Inferior parietal cortex (tissue), 1 donor: ENCODE measurements around the gene FAM241B.

Experiments used
- DNase-seq: peaks from one replicate; pipeline ENCODE4 v3.0.0-alpha.2; 2016; ENCODE audit errors: extremely low spot score

FAM241B gene

DNA sequence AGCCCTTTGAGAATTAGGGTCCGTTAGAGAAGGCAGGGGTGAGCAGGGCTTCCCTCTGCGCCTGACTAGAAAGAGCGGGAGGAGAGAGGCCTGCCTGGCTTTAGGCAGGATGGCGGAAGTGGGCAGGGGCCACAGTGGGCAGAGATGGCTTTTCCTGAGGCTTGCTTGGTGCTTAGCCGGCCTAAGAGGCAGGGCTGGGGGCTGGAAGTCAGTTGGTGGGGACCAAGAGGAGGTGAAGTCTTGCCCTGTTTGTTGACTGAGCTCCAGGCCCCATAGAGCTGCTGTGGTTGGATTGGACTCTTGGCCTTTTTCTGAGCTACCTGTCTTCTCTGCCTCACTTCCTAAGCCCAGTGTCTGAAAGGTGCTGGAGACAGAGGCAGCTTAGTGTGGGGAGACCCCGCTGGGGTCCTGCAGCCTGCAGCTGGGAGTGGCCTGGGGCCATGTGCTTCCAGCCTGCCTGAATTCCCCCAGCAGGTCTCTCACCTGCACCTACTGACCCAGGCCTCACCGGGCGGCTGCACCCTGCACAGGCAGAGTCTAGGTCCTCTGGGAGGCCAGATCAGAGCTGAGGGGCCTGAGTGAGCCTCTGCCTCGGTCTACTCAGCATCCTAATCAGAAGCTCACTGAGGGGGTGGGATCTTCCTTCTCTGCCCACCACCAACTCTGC, 4.8 kb downstream of the FAM241B start:
- DNase-seq: no peak

- DNase-seq: no peak
Observed at GRCh38 chr10:69635428-69636272, 5.6 kb downstream of the FAM241B start.

DNA sequence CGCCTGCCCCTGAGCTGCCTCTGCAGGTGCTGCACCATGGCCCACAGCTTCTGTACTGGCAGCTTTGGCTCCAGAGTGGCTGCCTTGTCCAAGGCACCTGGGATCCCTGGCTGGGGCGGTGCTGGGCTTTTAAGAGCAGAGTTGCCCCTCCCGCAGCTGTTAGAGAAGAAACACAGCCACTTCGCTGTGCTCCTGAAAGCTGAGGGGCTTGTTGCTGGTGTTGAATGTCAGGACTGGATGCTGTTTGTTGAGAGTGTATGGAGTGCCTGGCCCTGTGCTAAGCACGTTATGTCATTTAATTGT, 6.2 kb downstream of the FAM241B start:
- DNase-seq: no peak

DNA sequence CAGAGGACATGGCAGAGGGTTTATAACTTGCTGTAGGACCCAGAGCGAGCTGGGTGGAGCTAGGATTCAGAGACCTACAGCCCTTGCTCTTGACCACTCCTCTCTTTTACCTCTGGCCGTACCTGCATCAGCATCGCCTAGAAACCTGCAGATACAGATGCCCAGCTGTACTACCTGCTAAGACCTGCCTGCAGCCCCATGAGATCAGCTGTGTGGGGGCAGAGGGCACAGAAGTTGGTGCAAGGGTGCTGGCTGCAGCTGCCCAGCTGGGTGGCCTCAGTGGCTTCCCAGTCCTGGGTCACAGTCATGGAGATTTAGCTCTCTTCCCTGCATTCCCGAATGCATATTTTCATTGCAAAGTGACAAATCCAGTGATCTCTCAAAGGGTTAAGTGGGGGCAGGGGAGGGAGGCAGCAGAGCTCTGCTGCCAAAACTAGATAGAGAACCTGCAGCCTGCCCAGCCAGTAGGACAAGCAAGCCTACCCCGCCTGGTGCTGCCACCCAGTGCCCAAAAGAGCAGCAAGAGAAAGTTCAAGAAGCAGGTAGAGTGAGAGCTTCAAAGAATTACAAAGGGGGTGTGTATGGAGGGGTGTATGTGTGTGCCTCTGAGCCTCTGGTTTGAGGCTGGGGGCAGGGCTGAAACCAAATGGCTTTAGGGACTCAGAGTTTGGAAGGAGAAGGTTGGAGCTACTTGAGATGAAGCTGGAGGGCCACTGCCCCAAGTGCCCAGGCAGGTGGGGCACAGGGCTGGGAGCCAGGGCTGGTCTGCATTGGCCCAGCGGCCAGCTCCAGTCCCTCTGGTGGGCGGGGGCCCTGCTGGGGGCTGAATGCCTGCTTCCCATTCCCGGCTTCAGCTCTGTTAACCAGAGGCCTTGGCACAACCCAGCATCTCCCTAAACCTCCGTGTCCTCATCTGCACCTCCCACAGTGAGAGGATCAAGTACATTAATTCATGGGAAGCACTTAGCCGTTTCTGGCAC, 6.9 kb downstream of the FAM241B start:
- no peak for DNase-seq

DNA sequence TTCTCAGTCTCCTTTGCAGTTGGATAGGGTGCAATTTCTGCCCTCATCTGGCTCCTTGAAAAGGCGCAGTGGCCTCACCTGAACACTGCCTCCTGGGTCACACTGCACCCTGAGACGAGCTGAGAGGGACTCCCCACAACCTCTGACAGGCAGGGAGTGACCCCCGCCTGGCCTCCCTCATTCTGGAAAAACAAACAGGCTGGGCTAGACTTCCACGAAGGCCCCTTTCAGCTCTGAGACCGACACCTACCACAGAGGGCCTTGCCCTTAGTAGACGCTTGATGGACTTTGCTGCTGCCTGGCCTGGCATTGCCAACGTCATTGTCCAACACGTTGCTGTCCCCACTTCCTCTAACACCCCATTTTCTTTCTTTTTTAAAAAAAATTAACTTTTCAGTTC, 8.6 kb downstream of the FAM241B start:
- DNase-seq: no peak

DNA sequence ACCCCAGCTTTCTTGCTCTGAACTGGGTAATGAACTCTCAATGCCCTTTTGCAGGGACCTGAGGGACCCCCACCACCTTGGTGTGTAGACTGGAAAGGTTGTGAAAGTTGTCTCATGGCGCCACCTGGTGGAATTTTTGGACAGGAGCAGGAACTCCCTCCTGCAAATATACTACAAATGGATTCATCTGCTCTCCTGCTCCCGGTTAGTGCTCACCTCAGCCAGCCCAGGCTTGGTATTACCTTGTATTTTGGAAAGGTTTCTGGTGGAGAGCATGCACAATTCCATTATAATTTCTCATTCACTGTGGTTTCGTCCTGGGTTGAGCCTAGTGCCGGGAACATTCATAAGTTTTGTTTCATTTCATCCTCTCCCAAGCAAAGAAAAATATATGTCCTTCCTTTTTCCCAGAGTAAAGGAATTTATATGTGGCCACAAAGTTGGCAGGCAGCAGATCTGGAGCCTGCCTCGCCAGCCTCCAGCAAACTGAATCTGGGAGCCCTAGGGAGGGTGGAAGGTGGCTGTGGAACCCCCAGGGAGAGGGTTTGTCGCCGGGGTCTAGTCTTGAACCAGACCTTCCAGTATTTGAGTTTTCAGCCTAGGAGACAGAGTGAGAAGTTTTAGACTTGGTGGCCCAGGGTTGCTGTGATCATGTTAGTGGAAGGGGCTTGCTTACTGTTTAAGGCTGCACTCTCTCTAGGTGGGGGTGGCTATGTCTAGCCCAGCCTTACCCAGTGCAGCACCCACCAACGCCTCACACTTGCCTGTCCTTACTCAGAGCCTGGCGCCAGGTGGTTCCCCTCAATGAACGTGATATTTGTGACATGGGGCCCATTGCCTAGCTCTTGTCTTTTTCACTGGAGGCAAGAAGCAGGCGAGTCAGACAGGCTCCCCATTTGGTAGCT, 9.5 kb downstream of the FAM241B start:
- peak; percentile 88 for DNase-seq

DNA sequence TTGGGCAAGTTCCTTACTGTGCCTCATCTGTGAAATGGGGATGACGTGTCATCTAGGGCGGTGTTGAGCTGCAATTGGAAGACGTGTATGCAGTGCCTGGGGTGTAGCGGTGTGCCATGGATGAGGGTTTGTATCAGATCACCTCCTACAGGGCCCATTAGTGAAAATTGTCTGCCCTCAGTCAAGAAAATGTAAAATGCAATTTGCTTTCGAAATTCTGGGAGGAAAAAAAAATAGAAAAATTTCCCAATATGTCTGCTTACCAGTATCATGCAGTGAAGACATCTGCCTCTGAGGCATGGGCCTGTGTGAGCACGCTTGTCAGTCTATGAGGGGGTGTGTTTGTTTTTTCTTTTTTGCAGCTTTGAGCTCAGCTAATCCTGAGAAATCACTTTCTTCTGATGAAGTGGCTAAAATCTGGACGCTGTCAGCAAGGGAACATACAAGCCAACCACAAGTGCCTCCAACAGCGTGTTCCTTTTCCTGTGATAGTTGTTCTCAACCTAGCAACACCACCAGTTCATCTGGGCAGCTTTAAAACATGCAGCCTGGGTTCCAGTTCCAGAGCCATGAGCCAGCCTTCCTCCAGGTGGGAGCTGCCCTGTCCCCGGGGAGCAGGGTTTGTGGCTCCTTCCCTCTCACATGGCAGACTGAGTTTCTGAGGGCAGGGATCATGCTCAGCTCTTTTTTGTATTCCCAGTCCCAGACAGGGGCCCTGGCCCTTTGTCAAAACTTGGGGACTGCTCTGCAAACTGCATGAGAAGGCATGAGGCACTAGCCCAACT, 10.3 kb downstream of the FAM241B start:
- DNase-seq: no peak

- DNase-seq: no peak
Observed at GRCh38 chr10:69641261-69641980, 11.4 kb downstream of the FAM241B start.

DNA sequence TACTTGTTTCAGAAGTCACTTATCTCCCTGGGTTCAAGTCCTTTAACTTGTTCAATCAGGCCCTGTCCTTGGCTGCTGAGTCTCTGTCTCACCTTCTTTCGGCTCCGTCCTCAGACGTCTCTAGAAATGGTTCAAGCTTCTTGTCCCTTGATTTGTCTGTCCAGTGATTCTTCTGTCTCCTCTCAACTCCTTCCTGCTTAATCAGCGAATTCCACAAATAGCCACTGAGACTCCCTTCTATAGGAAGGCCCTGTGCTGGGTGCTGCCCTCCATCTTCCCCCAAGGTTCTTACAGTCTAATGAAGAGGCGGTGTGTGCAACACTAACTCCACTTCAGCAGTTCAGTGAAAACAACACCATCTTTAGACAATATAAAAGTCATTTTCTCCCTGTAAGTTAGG, 12.7 kb downstream of the FAM241B start:
- DNase-seq: no peak

- DNase-seq: no peak
Observed at GRCh38 chr10:69643779-69644657, 14.0 kb downstream of the FAM241B start.

GRCh38 chr10:69644658-69645295, 14.7 kb downstream of the FAM241B start:
- DNase-seq: peak; percentile 75

- DNase-seq: peak; percentile 38
Observed at GRCh38 chr10:69645296-69646184, 15.5 kb downstream of the FAM241B start.

DNA sequence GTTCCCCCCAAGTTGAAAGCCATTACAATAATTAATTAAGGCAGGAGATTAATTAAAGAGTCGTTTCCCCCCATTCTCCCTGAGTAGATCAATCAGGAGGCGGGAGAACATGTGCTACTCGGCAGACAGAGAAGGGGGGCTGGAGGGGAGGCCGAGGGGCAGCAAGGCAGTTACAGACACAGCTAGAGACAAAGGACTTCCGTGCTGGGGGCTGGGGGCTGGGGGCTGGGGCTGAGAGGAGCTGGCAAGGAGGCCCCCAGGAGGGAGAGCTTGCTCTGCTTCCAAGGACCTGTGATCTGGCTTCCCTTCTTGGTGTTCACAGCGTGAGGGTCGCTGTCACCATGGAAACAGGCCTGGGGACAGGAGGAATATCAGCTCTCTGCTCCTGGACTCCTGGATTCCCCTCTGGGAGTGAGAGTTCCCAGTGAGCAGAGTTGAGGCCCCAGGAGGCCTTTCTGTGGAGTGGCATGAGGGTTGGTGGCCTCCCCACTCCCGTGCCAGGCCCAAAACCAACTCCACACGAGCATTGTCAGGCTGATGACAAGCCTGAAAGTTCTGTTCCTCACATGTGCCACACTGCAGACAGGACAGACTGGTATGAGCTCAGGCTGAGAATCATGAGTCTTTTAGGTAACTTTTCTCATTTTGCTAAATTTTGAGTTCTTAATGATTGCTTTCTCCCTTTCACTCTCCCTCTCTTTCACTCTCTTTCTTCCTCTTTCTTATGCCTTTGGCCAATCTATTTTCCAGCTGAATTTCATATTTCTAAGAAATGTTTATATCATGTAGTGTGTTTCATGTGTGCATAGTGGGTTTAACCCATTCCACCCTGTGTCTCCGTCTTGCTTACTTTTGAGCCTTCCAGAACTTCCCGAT, 16.4 kb downstream of the FAM241B start:
- DNase-seq: no peak

DNA sequence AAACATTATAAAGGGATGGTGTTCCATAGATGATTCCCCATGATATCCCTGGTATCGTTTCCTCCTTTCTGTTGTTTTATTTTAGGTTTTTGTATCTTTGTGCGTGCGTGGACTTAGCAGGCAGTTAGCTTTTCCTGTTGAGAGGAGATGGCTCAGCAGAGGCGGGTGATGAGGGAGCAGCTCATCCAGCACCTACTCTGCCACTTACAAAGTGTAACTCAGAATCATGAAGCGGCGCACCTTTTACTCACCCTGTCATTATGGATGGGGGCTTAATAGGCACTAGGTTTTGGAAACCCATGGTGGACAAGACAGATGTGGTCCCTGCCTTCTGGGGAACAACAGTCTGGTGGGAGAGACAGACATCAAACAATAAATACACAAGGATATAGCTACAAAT, 17.1 kb downstream of the FAM241B start:
- no peak for DNase-seq

DNA sequence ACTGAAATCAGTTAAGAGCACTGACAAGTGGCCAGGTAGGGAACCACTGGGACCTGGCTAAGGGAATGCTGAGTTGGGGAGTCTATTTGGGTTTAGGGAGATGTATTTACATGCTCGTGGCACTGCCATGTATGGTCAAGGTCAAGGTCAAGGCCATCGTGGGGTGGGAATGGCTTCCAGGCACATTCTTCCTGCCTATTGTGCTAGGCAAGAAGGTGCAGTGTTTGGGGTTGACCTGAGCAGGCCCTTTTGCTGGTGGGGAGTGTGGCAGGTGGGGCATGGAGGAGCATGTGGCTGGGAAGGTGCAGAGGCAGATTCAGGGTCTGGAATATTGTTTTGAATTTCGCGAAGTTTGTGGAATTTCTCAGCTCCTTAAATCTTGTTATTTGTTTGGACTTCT, 17.8 kb downstream of the FAM241B start:
- no peak for DNase-seq

- no peak for DNase-seq
Observed at GRCh38 chr10:69648461-69648860, 18.4 kb downstream of the FAM241B start.
